Ectodermal cell (in vitro differentiated cells): Measurements from ENCODE around the gene NCBP2L.

ENCODE experiments used
- H3K27ac ChIP-seq: 2 replicates; pipeline ENCODE4 v1.7.0; 2013; ENCODE audit warnings: mild to moderate bottlenecking, low read depth, low read length; ENCODE audit not compliant: insufficient read depth, poor library complexity, severe bottlenecking
- H3K27me3 ChIP-seq: 2 replicates; pipeline ENCODE4 v1.7.0; 2013; ENCODE audit warnings: mild to moderate bottlenecking, low read length; ENCODE audit not compliant: insufficient read depth, control insufficient read depth, poor library complexity, severe bottlenecking
- H3K36me3 ChIP-seq: one replicate; pipeline ENCODE4 v1.7.0; 2013; ENCODE audit warnings: low read length; ENCODE audit not compliant: control insufficient read depth, insufficient read depth
- H3K4me1 ChIP-seq: one replicate; pipeline ENCODE4 v1.7.0; 2013; ENCODE audit warnings: low read length; ENCODE audit not compliant: control insufficient read depth, insufficient read depth
- H3K4me3 ChIP-seq: 2 replicates; pipeline ENCODE4 v1.7.0; 2013; ENCODE audit warnings: low read depth, low read length, control low read depth; ENCODE audit not compliant: insufficient read depth
- H3K9me3 ChIP-seq: 2 replicates; pipeline ENCODE4 v1.7.0; 2013; ENCODE audit warnings: mild to moderate bottlenecking, low read length, moderate library complexity; ENCODE audit not compliant: control insufficient read depth
- WGBS, 2 experiments: methylation state at CpG; one replicate each; pipeline ENCODE4 v1.1.7; 2013; ENCODE audit warnings: missing lambda C conversion rate in 2 of 2; 5-methylcytosine and 5-hydroxymethylcytosine counted together

The NCBP2L gene

DNA sequence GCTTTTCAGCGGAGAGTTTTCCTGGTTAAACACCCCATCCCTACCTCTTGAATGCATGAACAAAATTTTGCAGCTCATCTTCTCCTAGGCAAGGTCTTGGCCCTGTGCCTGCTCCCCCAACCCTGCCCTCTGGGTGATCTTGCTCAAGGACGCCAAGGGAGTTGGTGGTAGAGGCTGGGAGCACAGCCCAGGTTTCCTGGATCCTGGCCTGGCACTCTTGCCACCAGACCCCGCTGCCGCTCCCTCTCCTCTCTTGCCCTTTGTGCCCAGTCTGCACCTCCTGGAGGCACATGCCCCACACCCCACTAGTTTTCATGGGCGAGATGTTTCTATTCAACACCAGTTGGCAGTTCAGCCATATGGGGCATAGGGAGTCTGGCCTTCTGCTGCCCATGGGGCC is 39.3 kb upstream of the NCBP2L start:
- no peak overlapping the region for H3K4me3 ChIP-seq
- H3K9me3 ChIP-seq: no peaks in the 10 kb centered on the region
- H3K27ac ChIP-seq: no peak overlapping the region
- no peaks in the 10 kb centered on the region for H3K4me1 ChIP-seq
- 92 to 98% methylated on average over 5 of the region's 5 CpGs for WGBS, 2 experiments
- H3K36me3 ChIP-seq: no peaks in the 10 kb centered on the region
- H3K27me3 ChIP-seq: no peaks in the 10 kb centered on the region

DNA sequence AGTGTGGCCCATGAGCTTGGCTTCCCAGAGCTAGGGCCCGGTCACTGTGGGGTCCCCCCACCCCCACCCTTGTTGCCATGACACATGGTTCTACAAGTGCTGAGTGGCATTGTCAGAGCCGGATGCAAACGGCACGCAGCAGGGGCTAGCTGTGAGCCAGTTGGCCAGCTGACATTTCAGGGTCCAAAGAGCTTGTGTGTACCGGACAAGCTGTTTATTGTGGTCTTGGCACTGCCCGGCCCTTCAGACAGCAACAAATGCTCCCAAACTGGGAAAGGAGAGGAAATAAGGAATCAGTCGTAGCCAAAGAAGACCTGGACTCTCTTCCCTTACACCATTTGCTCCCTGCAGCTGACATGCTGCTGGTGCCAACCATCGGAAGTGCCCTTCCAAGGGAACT is 38.8 kb upstream of the NCBP2L start:
- no peaks in the 10 kb centered on the region for H3K27me3 ChIP-seq
- WGBS, 2 experiments: 91 to 93% methylated on average over 8 of the region's 8 CpGs
- H3K27ac ChIP-seq: no peak overlapping the region
- H3K9me3 ChIP-seq: no peaks in the 10 kb centered on the region
- H3K4me1 ChIP-seq: no peaks in the 10 kb centered on the region
- no peaks in the 10 kb centered on the region for H3K36me3 ChIP-seq
- H3K4me3 ChIP-seq: no peak overlapping the region

DNA sequence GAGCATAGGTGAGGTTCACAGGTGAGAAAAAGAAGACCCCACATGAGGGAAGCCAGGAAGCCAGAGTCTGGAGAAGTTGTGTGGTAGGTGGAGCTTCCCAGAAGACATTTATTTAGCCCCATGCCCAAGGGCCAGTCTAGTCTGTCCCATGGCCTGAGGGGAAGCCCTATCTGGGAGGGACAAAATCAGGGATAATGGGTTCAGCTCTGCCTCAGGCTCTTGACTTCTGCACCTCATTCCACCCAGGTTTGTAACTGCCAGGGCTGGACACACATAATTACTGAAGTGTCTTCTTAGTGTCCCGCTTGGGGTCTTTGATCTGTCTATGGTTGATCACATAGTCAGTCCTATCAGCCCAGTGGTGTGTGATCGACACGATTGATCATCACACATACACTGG is 38.0 kb upstream of the NCBP2L start:
- H3K27ac ChIP-seq: no peak overlapping the region
- 91 to 93% methylated on average over 3 of the region's 3 CpGs for WGBS, 2 experiments
- H3K36me3 ChIP-seq: no peaks in the 10 kb centered on the region
- H3K27me3 ChIP-seq: no peaks in the 10 kb centered on the region
- H3K4me3 ChIP-seq: no peak overlapping the region
- H3K9me3 ChIP-seq: no peaks in the 10 kb centered on the region
- no peaks in the 10 kb centered on the region for H3K4me1 ChIP-seq

DNA sequence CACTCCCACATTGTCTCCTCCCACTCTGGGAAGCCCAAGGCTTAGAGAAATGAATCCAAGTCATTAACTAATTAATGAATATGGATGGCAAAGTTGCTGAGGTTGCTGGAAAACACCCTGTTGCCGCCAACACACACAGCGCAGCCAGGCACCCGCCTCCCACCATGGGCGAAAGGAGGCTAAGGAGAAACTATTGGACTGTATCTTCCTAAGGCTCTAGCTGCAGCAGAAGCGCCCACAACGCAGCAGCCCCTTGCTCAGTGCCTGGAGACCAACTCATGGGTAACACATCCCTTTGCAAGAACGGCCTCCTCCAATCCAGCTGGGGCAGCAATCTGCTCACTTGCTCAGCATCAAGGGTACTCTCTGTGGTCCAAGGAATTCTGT is 36.1 kb upstream of the NCBP2L start:
- no peaks in the 10 kb centered on the region for H3K9me3 ChIP-seq
- 60 to 68% methylated on average over 7 of the region's 7 CpGs for WGBS, 2 experiments
- no peak overlapping the region for H3K27ac ChIP-seq
- H3K36me3 ChIP-seq: no peaks in the 10 kb centered on the region
- no peaks in the 10 kb centered on the region for H3K4me1 ChIP-seq
- H3K27me3 ChIP-seq: no peaks in the 10 kb centered on the region
- no peak overlapping the region for H3K4me3 ChIP-seq

DNA sequence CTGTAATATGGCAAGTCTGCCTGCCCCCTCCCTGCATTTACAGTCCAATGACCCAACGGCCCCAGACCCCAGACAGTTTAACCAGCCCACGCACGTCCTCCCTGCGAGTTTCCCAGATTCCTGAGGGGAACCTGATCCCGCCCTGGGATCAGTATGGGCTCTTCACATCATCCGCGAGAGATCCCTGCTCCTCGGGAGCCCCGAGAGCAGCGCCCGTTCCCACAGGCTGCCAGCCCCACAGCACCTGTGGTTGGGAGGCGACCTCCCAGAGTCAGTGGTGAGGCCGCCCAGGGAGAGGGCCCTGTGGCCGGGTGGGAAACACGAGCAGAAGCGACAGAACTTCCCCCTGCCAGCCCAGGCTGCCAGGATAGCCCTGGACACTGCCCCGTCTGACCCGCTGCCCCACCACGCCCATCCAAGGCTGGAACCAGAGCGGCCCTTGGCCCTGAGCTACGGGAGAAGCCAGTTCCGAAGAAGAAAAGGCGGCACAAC is 34.8 kb upstream of the NCBP2L start:
- H3K36me3 ChIP-seq: no peaks in the 10 kb centered on the region
- H3K27ac ChIP-seq: no peak overlapping the region
- H3K4me3 ChIP-seq: no peak overlapping the region
- 64 to 66% methylated on average over 23 of the region's 23 CpGs for WGBS, 2 experiments
- no peaks in the 10 kb centered on the region for H3K9me3 ChIP-seq
- no peaks in the 10 kb centered on the region for H3K4me1 ChIP-seq
- no peaks in the 10 kb centered on the region for H3K27me3 ChIP-seq

DNA sequence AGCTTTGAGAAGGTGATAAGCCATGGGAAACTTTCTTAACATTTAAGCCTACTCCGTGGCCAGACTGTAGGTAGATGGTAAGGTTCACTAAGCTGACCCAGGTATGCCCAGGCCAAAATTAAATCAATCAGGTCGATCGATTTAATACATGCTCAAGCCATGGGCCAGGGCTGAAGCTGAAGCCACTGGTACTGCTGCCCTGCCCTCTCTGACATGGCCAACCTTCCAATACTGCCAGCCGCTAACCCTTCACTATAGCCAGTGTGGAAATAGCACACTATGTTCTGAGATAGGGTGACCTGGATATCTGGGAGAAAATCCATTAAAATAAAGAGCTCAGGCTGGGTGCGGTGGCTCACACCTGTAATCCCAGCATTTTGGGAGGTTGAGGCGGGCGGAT is 33.5 kb upstream of the NCBP2L start:
- H3K27me3 ChIP-seq: no peaks in the 10 kb centered on the region
- no peaks in the 10 kb centered on the region for H3K36me3 ChIP-seq
- no peak overlapping the region for H3K4me3 ChIP-seq
- WGBS, 2 experiments: 95 to 98% methylated on average over 7 of the region's 7 CpGs
- no peak overlapping the region for H3K27ac ChIP-seq
- no peaks in the 10 kb centered on the region for H3K9me3 ChIP-seq
- H3K4me1 ChIP-seq: no peaks in the 10 kb centered on the region

DNA sequence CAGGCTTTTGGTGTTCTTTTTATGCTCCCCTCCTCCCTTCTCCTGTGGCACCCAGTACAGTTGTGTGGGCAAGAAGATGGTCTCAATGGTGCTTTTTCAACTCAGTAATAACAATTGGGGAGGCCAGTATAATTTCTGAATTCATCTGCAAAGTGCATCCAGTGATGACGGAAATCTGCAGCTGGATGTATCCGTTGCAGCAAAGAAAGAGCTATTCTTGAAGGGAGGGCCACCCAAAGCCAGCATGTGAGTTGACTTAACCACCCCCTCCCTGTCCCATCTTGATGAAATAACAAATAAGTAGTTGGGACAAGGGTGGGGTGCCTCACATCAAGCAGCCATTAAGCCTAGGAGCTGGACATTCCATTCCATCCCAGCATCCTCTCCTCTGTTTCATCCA is 32.7 kb upstream of the NCBP2L start:
- no peaks in the 10 kb centered on the region for H3K27me3 ChIP-seq
- WGBS, 2 experiments: 93 to 100% methylated on average over 2 of the region's 2 CpGs
- H3K4me3 ChIP-seq: no peak overlapping the region
- H3K4me1 ChIP-seq: no peaks in the 10 kb centered on the region
- no peaks in the 10 kb centered on the region for H3K9me3 ChIP-seq
- no peaks in the 10 kb centered on the region for H3K36me3 ChIP-seq
- no peak overlapping the region for H3K27ac ChIP-seq

DNA sequence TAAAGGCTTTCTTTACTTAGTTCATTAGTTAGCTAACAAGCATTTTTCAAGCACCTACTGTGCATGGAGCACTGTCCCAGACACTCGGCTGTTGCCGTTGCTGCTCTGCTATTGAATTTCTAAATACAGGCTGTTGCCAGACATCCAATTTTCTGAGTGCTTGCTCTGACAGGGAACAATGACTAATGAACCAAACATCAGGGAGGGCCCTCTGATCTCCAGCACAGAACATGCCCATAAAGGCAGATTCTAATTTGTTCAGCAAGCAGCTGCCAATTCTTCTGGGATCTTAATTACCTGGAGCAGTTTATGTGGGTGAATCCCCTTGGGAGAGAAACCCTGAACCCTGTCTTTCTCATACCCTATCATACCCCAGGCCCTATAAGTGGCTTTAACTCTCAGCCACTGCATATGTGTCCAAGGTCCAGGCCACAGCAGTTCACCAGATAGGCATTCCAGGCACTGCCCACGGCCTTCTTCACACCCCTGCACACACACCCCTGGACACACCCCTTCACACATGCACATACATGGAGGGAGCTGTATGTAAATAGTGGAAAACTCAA is 29.9 kb upstream of the NCBP2L start:
- no peaks in the 10 kb centered on the region for H3K4me1 ChIP-seq
- WGBS, 2 experiments: 74% methylated on average over 2 of the region's 3 CpGs
- no peak overlapping the region for H3K4me3 ChIP-seq
- H3K9me3 ChIP-seq: no peaks in the 10 kb centered on the region
- no peaks in the 10 kb centered on the region for H3K27me3 ChIP-seq
- H3K27ac ChIP-seq: no peak overlapping the region
- H3K36me3 ChIP-seq: no peaks in the 10 kb centered on the region

DNA sequence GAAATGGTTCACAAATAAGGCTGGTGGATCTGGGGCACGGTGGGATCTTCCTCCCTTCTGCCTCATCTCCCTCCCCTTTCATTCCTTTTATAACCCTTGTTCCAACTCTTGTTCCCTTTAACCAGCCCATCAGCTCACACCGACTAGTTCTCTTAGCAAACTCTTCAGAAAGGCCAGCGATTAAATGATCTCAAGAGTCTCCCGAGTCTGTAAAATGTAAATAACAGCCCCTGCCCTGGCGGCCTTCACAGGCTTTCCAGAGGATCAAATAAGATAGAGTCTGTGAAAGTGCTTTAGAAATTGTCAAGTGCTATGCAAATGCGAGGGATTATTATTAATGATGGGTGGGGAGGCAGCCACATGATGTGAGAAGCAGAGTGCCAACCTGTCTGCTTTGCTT is 29.0 kb upstream of the NCBP2L start:
- no peaks in the 10 kb centered on the region for H3K4me1 ChIP-seq
- no peaks in the 10 kb centered on the region for H3K36me3 ChIP-seq
- H3K27ac ChIP-seq: no peak overlapping the region
- 84 to 88% methylated on average over 6 of the region's 6 CpGs for WGBS, 2 experiments
- no peaks in the 10 kb centered on the region for H3K27me3 ChIP-seq
- no peak overlapping the region for H3K4me3 ChIP-seq
- no peaks in the 10 kb centered on the region for H3K9me3 ChIP-seq

DNA sequence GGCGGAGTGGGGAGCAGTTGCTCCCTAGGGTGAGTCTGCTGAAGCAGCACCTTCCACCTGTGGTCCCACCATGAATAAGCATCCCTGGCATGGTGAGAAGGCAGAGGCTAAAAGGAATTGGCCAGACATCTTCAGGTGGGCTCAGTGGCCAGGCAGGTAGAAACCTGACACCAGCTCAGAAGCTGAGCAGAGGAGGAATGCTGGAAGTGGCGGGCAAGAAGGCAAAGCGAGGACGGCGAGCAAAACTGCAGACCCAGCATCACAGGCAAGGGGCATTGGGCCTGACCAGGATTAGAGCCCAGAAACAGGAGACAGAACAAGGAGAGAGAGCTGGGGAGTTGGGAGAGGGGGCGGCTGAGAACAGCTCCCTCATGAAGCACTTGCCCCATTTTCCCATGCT is 27.3 kb upstream of the NCBP2L start:
- H3K36me3 ChIP-seq: no peaks in the 10 kb centered on the region
- WGBS, 2 experiments: 77 to 85% methylated on average over 5 to 6 of the region's 6 CpGs
- H3K4me3 ChIP-seq: no peak overlapping the region
- H3K27me3 ChIP-seq: no peaks in the 10 kb centered on the region
- H3K9me3 ChIP-seq: no peaks in the 10 kb centered on the region
- H3K4me1 ChIP-seq: no peaks in the 10 kb centered on the region
- H3K27ac ChIP-seq: no peak overlapping the region
